Measurements from ENCODE around the gene SPCS1.

DNA sequence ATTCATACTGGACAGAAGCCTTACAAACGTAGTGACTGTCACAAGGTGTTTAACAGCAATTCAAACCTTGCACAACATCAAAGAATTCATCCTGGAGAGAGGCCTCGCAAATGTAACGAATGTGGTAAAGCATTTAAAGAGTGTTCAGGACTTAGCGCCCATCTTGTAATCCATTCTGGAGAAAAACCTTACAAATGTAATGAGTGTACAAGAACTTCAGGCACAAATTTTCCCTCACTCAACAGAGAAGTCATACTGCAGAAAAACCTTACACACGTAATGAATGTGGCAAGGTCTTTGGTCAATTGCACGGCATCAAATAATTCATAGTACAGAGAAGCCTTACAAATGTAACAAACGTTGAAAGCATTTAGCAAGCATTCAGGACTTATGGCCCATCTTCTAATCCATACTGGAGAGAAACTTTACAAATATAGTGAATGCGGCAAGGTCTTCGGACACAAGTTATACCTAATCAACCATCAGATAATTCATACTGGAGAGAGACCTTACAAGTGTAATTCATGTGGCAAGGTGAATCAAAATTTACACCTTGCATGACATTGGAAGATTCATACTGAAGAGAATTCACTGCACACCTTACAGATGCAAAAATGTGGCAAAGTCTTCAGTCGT lies 27.5 kb downstream of the SPCS1 start:
- TF ChIP-seq EZH2 (IDR thresholded peaks at IDR 0.05; ENCODE audit: low read length, unreplicated experiment) (no peak), CTCF (conservative IDR thresholded peaks at IDR 0.05; ENCODE audit: low read depth, low read length) (no peak)
